ENCODE data around the gene LRIG3.
A peak's percentile ranks its signal among the peaks of the same experiment; 100 is the strongest.

Gene LRIG3

DNA sequence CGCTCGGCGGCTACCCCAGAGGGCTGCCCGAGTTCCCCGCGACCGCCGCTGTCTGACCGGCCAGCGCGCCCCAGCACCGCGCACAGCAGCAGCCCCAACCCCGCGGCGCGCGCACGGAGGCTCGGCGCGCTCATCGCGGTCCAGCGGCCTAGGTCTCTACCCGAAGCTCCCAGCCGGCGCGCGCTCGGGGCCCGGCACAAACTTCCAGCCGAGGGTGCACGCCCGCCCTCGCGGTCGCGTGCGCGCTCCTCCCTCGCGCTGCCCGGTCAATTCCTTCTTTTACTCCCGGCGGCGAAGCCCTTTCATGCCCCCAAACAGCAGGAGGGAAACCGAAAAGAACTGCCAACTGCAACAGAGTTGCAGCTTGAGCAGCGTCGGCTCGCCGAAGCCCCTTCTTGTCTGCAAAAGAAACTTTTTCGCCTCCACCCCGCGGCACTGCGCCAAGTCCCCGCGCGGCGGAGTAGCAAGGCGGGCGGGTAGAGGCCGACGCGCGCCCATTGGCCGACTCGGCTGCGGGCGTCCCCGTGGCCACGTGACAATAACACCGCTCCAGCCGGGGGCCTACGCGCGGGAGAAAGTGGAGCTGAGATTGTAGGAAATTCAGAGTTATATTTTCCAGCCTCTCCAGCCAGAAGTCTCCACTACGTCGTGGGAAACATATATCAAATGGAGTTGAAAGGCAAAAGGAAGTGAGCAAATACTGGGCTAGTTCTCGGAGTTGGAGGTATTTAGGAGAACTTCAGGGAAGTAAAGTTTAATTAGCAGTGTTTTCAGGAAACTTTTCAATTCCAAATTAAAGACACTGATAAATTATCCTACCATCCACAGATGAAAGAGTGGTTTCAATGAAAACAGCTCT lies at the start of gene LRIG3:
Gene LRIG3, minus strand, starts transcription at position 403 of the 859 bp plus-strand sequence. Its CDS starts 269 bp downstream, at position 134.
- H3K36me3 ChIP-seq (ENCODE audit: control insufficient read depth in 2 of 2, insufficient read depth in 2 of 2, low read length in 2 of 2): no peaks in the 10 kb centered on the region
- H3K27ac ChIP-seq (ENCODE audit: low read depth in 2 of 2, low read length in 2 of 2): peak within 1 kb of the TSS; percentile 92 to 96
- peaks cover under 1 to 43% of the 10 kb centered on the region in 2 donors for H3K4me1 ChIP-seq (ENCODE audit: control insufficient read depth in 2 of 2, insufficient read depth in 2 of 2, low read length in 2 of 2)
- H3K9me3 ChIP-seq (ENCODE audit: control insufficient read depth in 2 of 2, low read length in 2 of 2): no peaks in the 10 kb centered on the region
- no peaks in the 10 kb centered on the region for H3K27me3 ChIP-seq (ENCODE audit: control insufficient read depth in 2 of 2, insufficient read depth in 2 of 2, low read length in 2 of 2)
- peak within 1 kb of the TSS; percentile 74 to 94 for H3K9ac ChIP-seq (ENCODE audit: low read depth in 1 of 2, low read length in 2 of 2)
- peak within 1 kb of the TSS; percentile 85 to 86 for H3K4me3 ChIP-seq (ENCODE audit: low read length in 2 of 2)

GRCh38 chr12:58969237-58969636 lies 48.9 kb upstream of the LRIG3 start:
- no peaks in the 10 kb centered on the region for H3K27me3 ChIP-seq (ENCODE audit: control insufficient read depth in 2 of 2, insufficient read depth in 2 of 2, low read length in 2 of 2)
- no peak overlapping the region for H3K27ac ChIP-seq (ENCODE audit: low read depth in 2 of 2, low read length in 2 of 2)
- no peak overlapping the region for H3K9ac ChIP-seq (ENCODE audit: low read depth in 1 of 2, low read length in 2 of 2)
- H3K4me1 ChIP-seq (ENCODE audit: control insufficient read depth in 2 of 2, insufficient read depth in 2 of 2, low read length in 2 of 2): no peaks in the 10 kb centered on the region
- no peaks in the 10 kb centered on the region for H3K9me3 ChIP-seq (ENCODE audit: control insufficient read depth in 2 of 2, low read length in 2 of 2)
- H3K36me3 ChIP-seq (ENCODE audit: control insufficient read depth in 2 of 2, insufficient read depth in 2 of 2, low read length in 2 of 2): no peaks in the 10 kb centered on the region
- no peak overlapping the region for H3K4me3 ChIP-seq (ENCODE audit: low read length in 2 of 2)

- Histone ChIP-seq H3K4me1 (ENCODE audit: control insufficient read depth in 2 of 2, insufficient read depth in 2 of 2, low read length in 2 of 2) (no peaks in the 10 kb centered on the region), H3K4me3 (ENCODE audit: low read length in 2 of 2) (no peak overlapping the region), H3K27ac (ENCODE audit: low read depth in 2 of 2, low read length in 2 of 2) (no peak overlapping the region), H3K9me3 (ENCODE audit: control insufficient read depth in 2 of 2, low read length in 2 of 2) (no peaks in the 10 kb centered on the region), H3K36me3 (ENCODE audit: control insufficient read depth in 2 of 2, insufficient read depth in 2 of 2, low read length in 2 of 2) (no peaks in the 10 kb centered on the region), H3K27me3 (ENCODE audit: control insufficient read depth in 2 of 2, insufficient read depth in 2 of 2, low read length in 2 of 2) (no peaks in the 10 kb centered on the region), H3K9ac (ENCODE audit: low read depth in 1 of 2, low read length in 2 of 2) (no peak overlapping the region)
These were observed 47.3 kb upstream of the LRIG3 start for GRCh38 chr12:58967561-58967960.

DNA sequence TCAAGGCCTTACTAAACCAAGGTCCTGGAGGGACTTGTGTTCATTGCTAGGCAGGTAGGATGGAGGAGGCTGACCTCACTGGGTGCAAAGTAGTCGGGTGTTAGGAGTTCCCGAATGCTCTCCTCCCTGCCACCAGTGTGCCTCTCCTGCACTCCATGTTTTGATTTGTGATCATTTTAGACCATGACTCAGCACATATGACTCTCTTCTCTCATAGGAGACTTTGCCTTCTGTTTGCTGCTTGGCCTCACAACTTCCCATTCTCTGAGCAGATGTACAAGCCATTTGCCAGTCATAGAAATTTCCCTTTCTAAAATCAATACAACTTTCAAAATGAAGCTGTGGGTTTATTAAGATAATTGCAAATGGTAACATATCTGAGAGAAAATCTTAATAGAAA lies 46.6 kb upstream of the LRIG3 start:
- H3K9ac ChIP-seq (ENCODE audit: low read depth in 1 of 2, low read length in 2 of 2): no peak overlapping the region
- no peaks in the 10 kb centered on the region for H3K36me3 ChIP-seq (ENCODE audit: control insufficient read depth in 2 of 2, insufficient read depth in 2 of 2, low read length in 2 of 2)
- no peak overlapping the region for H3K4me3 ChIP-seq (ENCODE audit: low read length in 2 of 2)
- no peak overlapping the region for H3K27ac ChIP-seq (ENCODE audit: low read depth in 2 of 2, low read length in 2 of 2)
- no peaks in the 10 kb centered on the region for H3K4me1 ChIP-seq (ENCODE audit: control insufficient read depth in 2 of 2, insufficient read depth in 2 of 2, low read length in 2 of 2)
- H3K27me3 ChIP-seq (ENCODE audit: control insufficient read depth in 2 of 2, insufficient read depth in 2 of 2, low read length in 2 of 2): no peaks in the 10 kb centered on the region
- no peaks in the 10 kb centered on the region for H3K9me3 ChIP-seq (ENCODE audit: control insufficient read depth in 2 of 2, low read length in 2 of 2)

GRCh38 chr12:58965568-58965967 lies 45.3 kb upstream of the LRIG3 start:
- H3K36me3 ChIP-seq (ENCODE audit: control insufficient read depth in 2 of 2, insufficient read depth in 2 of 2, low read length in 2 of 2): no peaks in the 10 kb centered on the region
- no peak overlapping the region for H3K27ac ChIP-seq (ENCODE audit: low read depth in 2 of 2, low read length in 2 of 2)
- no peaks in the 10 kb centered on the region for H3K9me3 ChIP-seq (ENCODE audit: control insufficient read depth in 2 of 2, low read length in 2 of 2)
- no peaks in the 10 kb centered on the region for H3K27me3 ChIP-seq (ENCODE audit: control insufficient read depth in 2 of 2, insufficient read depth in 2 of 2, low read length in 2 of 2)
- H3K4me1 ChIP-seq (ENCODE audit: control insufficient read depth in 2 of 2, insufficient read depth in 2 of 2, low read length in 2 of 2): peaks cover 0 to 5% of the 10 kb centered on the region in 2 donors
- no peak overlapping the region for H3K9ac ChIP-seq (ENCODE audit: low read depth in 1 of 2, low read length in 2 of 2)
- no peak overlapping the region for H3K4me3 ChIP-seq (ENCODE audit: low read length in 2 of 2)

- H3K27ac ChIP-seq (ENCODE audit: low read depth in 2 of 2, low read length in 2 of 2): no peak overlapping the region
- no peak overlapping the region for H3K9ac ChIP-seq (ENCODE audit: low read depth in 1 of 2, low read length in 2 of 2)
- no peak overlapping the region for H3K4me3 ChIP-seq (ENCODE audit: low read length in 2 of 2)
- H3K4me1 ChIP-seq (ENCODE audit: control insufficient read depth in 2 of 2, insufficient read depth in 2 of 2, low read length in 2 of 2): peaks cover 0 to 17% of the 10 kb centered on the region in 2 donors
- H3K36me3 ChIP-seq (ENCODE audit: control insufficient read depth in 2 of 2, insufficient read depth in 2 of 2, low read length in 2 of 2): no peaks in the 10 kb centered on the region
- H3K27me3 ChIP-seq (ENCODE audit: control insufficient read depth in 2 of 2, insufficient read depth in 2 of 2, low read length in 2 of 2): no peaks in the 10 kb centered on the region
- no peaks in the 10 kb centered on the region for H3K9me3 ChIP-seq (ENCODE audit: control insufficient read depth in 2 of 2, low read length in 2 of 2)
These were observed 43.5 kb upstream of the LRIG3 start for GRCh38 chr12:58963844-58964243.

- Histone ChIP-seq H3K4me1 (ENCODE audit: control insufficient read depth in 2 of 2, insufficient read depth in 2 of 2, low read length in 2 of 2) (peaks cover 0 to 17% of the 10 kb centered on the region in 2 donors), H3K4me3 (ENCODE audit: low read length in 2 of 2) (no peak overlapping the region), H3K27me3 (ENCODE audit: control insufficient read depth in 2 of 2, insufficient read depth in 2 of 2, low read length in 2 of 2) (no peaks in the 10 kb centered on the region), H3K36me3 (ENCODE audit: control insufficient read depth in 2 of 2, insufficient read depth in 2 of 2, low read length in 2 of 2) (no peaks in the 10 kb centered on the region), H3K9me3 (ENCODE audit: control insufficient read depth in 2 of 2, low read length in 2 of 2) (no peaks in the 10 kb centered on the region), H3K9ac (ENCODE audit: low read depth in 1 of 2, low read length in 2 of 2) (no peak overlapping the region), H3K27ac (ENCODE audit: low read depth in 2 of 2, low read length in 2 of 2) (no peak overlapping the region)
These were observed 41.6 kb upstream of the LRIG3 start for GRCh38 chr12:58961906-58962305.

GRCh38 chr12:58961166-58961565 lies 40.9 kb upstream of the LRIG3 start:
- H3K27me3 ChIP-seq (ENCODE audit: control insufficient read depth in 2 of 2, insufficient read depth in 2 of 2, low read length in 2 of 2): no peaks in the 10 kb centered on the region
- no peaks in the 10 kb centered on the region for H3K9me3 ChIP-seq (ENCODE audit: control insufficient read depth in 2 of 2, low read length in 2 of 2)
- H3K4me3 ChIP-seq (ENCODE audit: low read length in 2 of 2): no peak overlapping the region
- H3K4me1 ChIP-seq (ENCODE audit: control insufficient read depth in 2 of 2, insufficient read depth in 2 of 2, low read length in 2 of 2): peaks cover 0 to 20% of the 10 kb centered on the region in 2 donors
- H3K36me3 ChIP-seq (ENCODE audit: control insufficient read depth in 2 of 2, insufficient read depth in 2 of 2, low read length in 2 of 2): no peaks in the 10 kb centered on the region
- H3K9ac ChIP-seq (ENCODE audit: low read depth in 1 of 2, low read length in 2 of 2): no peak overlapping the region
- H3K27ac ChIP-seq (ENCODE audit: low read depth in 2 of 2, low read length in 2 of 2): peak overlapping the region in 1 of 2 donors; percentile 48

DNA sequence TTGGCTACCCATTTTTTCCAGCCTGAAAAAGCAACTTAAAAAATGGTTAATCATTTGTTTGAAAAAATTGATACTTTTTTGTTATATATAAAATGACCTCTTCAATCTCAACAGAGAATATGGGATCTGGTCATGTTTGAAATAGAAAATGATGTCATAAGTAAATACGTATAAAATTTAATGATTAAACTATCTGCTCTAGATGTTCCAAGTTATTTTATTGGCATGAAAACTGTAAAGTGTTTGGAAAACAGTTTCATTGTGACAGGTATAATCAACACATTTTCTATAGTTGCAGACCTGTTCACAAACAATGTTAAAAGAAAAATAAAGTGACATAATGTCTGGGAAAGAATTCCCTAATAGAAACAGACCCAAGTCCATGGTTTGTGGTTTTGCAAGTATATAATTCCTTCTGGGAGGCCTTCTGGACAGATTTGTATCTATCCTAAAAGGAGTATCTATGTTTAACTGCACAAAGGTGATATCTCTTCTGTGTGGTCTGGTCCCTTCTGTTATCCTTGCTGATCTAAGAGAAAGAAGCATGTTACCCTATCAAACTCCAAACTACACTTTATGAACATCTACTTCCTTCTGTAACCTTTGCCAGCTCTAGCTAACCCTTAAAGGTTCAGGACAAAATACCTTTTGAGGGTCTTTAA lies 39.5 kb upstream of the LRIG3 start:
- Histone ChIP-seq H3K27ac (ENCODE audit: low read depth in 2 of 2, low read length in 2 of 2) (peak overlapping the region; percentile 45 to 77), H3K36me3 (ENCODE audit: control insufficient read depth in 2 of 2, insufficient read depth in 2 of 2, low read length in 2 of 2) (no peaks in the 10 kb centered on the region), H3K9ac (ENCODE audit: low read depth in 1 of 2, low read length in 2 of 2) (peak overlapping the region in 1 of 2 donors; percentile 51)

DNA sequence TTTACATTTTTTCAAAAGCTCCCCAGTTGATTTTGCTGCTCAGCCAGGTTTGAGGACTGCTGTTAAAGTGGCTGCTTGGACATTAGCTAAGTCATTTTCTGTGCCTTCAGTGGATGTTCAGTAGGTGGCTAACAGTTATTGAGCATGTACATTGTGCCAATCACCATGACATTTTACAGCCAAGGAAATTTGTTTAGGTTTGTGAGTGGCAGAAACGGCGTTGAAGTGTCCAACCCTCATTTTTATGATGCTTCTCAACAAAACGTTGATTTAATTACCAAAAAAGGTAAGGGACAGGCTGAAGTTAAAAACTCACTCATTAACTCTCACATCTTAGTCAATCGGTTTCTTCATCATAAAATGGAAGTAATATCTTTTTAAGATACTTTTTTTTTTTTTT lies 37.0 kb upstream of the LRIG3 start:
- Histone ChIP-seq H3K9ac (ENCODE audit: low read depth in 1 of 2, low read length in 2 of 2) (no peak overlapping the region), H3K27me3 (ENCODE audit: control insufficient read depth in 2 of 2, insufficient read depth in 2 of 2, low read length in 2 of 2) (no peaks in the 10 kb centered on the region), H3K36me3 (ENCODE audit: control insufficient read depth in 2 of 2, insufficient read depth in 2 of 2, low read length in 2 of 2) (no peaks in the 10 kb centered on the region), H3K9me3 (ENCODE audit: control insufficient read depth in 2 of 2, low read length in 2 of 2) (no peaks in the 10 kb centered on the region), H3K4me3 (ENCODE audit: low read length in 2 of 2) (no peak overlapping the region), H3K27ac (ENCODE audit: low read depth in 2 of 2, low read length in 2 of 2) (no peak overlapping the region), H3K4me1 (ENCODE audit: control insufficient read depth in 2 of 2, insufficient read depth in 2 of 2, low read length in 2 of 2) (peaks cover 0 to 20% of the 10 kb centered on the region in 2 donors)

More for the DNA sequence above, 39.5 kb upstream of the LRIG3 start:
- Histone ChIP-seq H3K4me3 (ENCODE audit: low read length in 2 of 2) (no peak overlapping the region), H3K27me3 (ENCODE audit: control insufficient read depth in 2 of 2, insufficient read depth in 2 of 2, low read length in 2 of 2) (no peaks in the 10 kb centered on the region), H3K4me1 (ENCODE audit: control insufficient read depth in 2 of 2, insufficient read depth in 2 of 2, low read length in 2 of 2) (peaks cover 0 to 20% of the 10 kb centered on the region in 2 donors), H3K9me3 (ENCODE audit: control insufficient read depth in 2 of 2, low read length in 2 of 2) (no peaks in the 10 kb centered on the region)
